Lung (tissue), 16 donors: ENCODE data around the gene SPRYD4. TPM values are rescaled to one million over a fixed set of nuclear protein-coding genes. Genes with fewer than 3 reads are reported as not detected.

Source experiments
- ATAC-seq: fragments of 200-7000 bp; cut with Tn5 transposase; one replicate; pipeline ENCODE4 v1.9.1; 2020; ENCODE audit warnings: moderate number of reproducible peaks; ENCODE audit not compliant: insufficient read depth, low FRiP score
- DNase-seq, 3 donors: peaks; one replicate each; pipeline ENCODE4 v3.0.0-alpha.2; 2013 to 2017
- H3K27ac ChIP-seq, 2 donors: one replicate each; pipeline ENCODE4 v1.5.1; 2013; ENCODE audit warnings: mild to moderate bottlenecking in 2 of 2, moderate library complexity in 2 of 2, control low read depth in 1 of 2, inconsistent platforms in 1 of 2, low read depth in 1 of 2, low read length in 1 of 2
- H3K27me3 ChIP-seq, 3 donors: one replicate each; pipeline ENCODE4 v1.5.1; 2013; ENCODE audit warnings: low read length in 2 of 3; ENCODE audit not compliant: control insufficient read depth in 3 of 3, insufficient read depth in 3 of 3
- H3K36me3 ChIP-seq, 4 donors: one replicate each; pipeline ENCODE4 v1.5.1; 2013; ENCODE audit warnings: low read length in 4 of 4, mild to moderate bottlenecking in 1 of 4, moderate library complexity in 1 of 4; ENCODE audit not compliant: control insufficient read depth in 4 of 4, insufficient read depth in 4 of 4
- H3K4me1 ChIP-seq, 5 donors: one replicate each; pipeline ENCODE4 v1.5.1; 2013; ENCODE audit warnings: low read length in 5 of 5, mild to moderate bottlenecking in 2 of 5, moderate library complexity in 1 of 5; ENCODE audit not compliant: control insufficient read depth in 5 of 5, insufficient read depth in 5 of 5
- H3K4me3 ChIP-seq: one replicate; pipeline ENCODE4 v1.5.1; 2013; ENCODE audit warnings: mild to moderate bottlenecking, control low read depth, moderate library complexity
- H3K9ac ChIP-seq, 2 donors: one replicate each; pipeline ENCODE4 v1.5.1; 2013; ENCODE audit warnings: low read length in 2 of 2, control low read depth in 1 of 2; ENCODE audit not compliant: insufficient read depth in 1 of 2
- H3K9me3 ChIP-seq, 4 donors: one replicate each; pipeline ENCODE4 v1.5.1; 2013; ENCODE audit warnings: low read length in 3 of 4, mild to moderate bottlenecking in 1 of 4, moderate library complexity in 1 of 4; ENCODE audit not compliant: control insufficient read depth in 4 of 4, insufficient read depth in 3 of 4
- CTCF ChIP-seq: IDR thresholded peaks from 2 replicates; pipeline ENCODE4 v1.5.1; 2012; ENCODE audit warnings: mild to moderate bottlenecking; ENCODE audit errors: control extremely low read depth, extremely low read depth
- WGBS, 2 donors: extraction: QIAGEN DNeasy Blood & Tissue Kit; methylation state at CpG; one replicate each; pipeline ENCODE4 v1.1.7; 2013; 5-methylcytosine and 5-hydroxymethylcytosine counted together
- long read RNA-seq, 5 donors: transcript quantifications; one replicate each; lab custom pipeline, GENCODE V29; 2026
- polyA plus RNA-seq, 2 donors: library from polyadenylated mRNA; stranded (reverse); fragments of 200-250 nt; gene quantifications; one replicate each; pipeline ENCODE4 v1.2.1, GENCODE V29; 2013
- total RNA-seq, 2 donors: library from RNA; depleted of rRNA in 1 of 2; stranded (reverse); fragments of >200 nt in 1 of 2; gene quantifications; one replicate each; pipeline ENCODE4 v1.2.1, GENCODE V29; 2014 to 2021
- donor health status: control.
- donor health status: control.
- donor health status: Bipolar disorder and iron deficiency.
- donor health status: healthy.
- donor health status: DM: yes; HTN: yes; CAD: no.

The SPRYD4 gene
- total RNA-seq (1 to 10 TPM; 2.5 to 3.4 TPM), polyA plus RNA-seq (1 to 10 TPM; 2.0 to 2.2 TPM)
- long read RNA-seq, donor 1, full-length matches to known transcripts, result 9 of 9 reads
- long read RNA-seq, donor 1, partial matches to known transcripts, result 0 of 9 reads
- long read RNA-seq, donor 1, other reads (novel, unspliced or antisense), result 0 of 9 reads
- long read RNA-seq, donor 2, full-length matches to known transcripts, result 8 of 8 reads
- long read RNA-seq, donor 2, partial matches to known transcripts, result 0 of 8 reads
- long read RNA-seq, donor 2, other reads (novel, unspliced or antisense), result 0 of 8 reads
- long read RNA-seq, donor 3, full-length matches to known transcripts, result 4 of 4 reads
- long read RNA-seq, donor 3, partial matches to known transcripts, result 0 of 4 reads
- long read RNA-seq, donor 3, other reads (novel, unspliced or antisense), result 0 of 4 reads
- long read RNA-seq, donor 4, full-length matches to known transcripts, result 1 of 1 reads
- long read RNA-seq, donor 4, partial matches to known transcripts, result 0 of 1 reads
- long read RNA-seq, donor 4, other reads (novel, unspliced or antisense), result 0 of 1 reads
- long read RNA-seq, donor 5, full-length matches to known transcripts, result 9 of 9 reads
- long read RNA-seq, donor 5, partial matches to known transcripts, result 0 of 9 reads
- long read RNA-seq, donor 5, other reads (novel, unspliced or antisense), result 0 of 9 reads

- H3K9ac ChIP-seq, result peak within 1 kb of the TSS; percentile 87 to 98
- H3K36me3 ChIP-seq, result peaks cover 0 to 2% (median under 1%) of the 10 kb centered on the region in 4 donors
- 0 to 1% methylated on average over 43 of the region's 43 CpGs for WGBS, 2 donors
- TF ChIP-seq CTCF, result peak; percentile 34
- no peaks in the 10 kb centered on the region for H3K9me3 ChIP-seq
- peaks cover 0 to 13% (median 9%) of the 10 kb centered on the region in 5 donors for H3K4me1 ChIP-seq
- peak; percentile 95 to 97 (median 95) for DNase-seq
- no peaks in the 10 kb centered on the region for H3K27me3 ChIP-seq
- H3K27ac ChIP-seq, result peak within 1 kb of the TSS; percentile 89 to 91
- ATAC-seq, result peak; percentile 96
- peak within 1 kb of the TSS; percentile 82 for H3K4me3 ChIP-seq
These were observed at the start of gene SPRYD4 for GRCh38 chr12:56468216-56469006. SPRYD4 (plus strand) TSS chr12:56468578; CDS start chr12:56468592, 14 bp downstream.

- TF ChIP-seq CTCF, result no peak
- H3K9me3 ChIP-seq, result no peaks in the 10 kb centered on the region
- H3K4me1 ChIP-seq, result no peaks in the 10 kb centered on the region
- no peaks in the 10 kb centered on the region for H3K27me3 ChIP-seq
- H3K9ac ChIP-seq, result no peak overlapping the region
- 56 to 73% methylated on average over 6 of the region's 6 CpGs for WGBS, 2 donors
- no peak overlapping the region for H3K4me3 ChIP-seq
- no peak overlapping the region for H3K27ac ChIP-seq
- no peak for DNase-seq
- peaks cover 3 to 35% (median 20%) of the 10 kb centered on the region in 4 donors for H3K36me3 ChIP-seq
- ATAC-seq, result no peak
These were observed 48.0 kb upstream of the SPRYD4 start for GRCh38 chr12:56420411-56420810.

GRCh38 chr12:56425193-56425592 is 43.2 kb upstream of the SPRYD4 start:
- WGBS, 2 donors, result 61 to 69% methylated on average over 1 of the region's 1 CpG
- no peaks in the 10 kb centered on the region for H3K9me3 ChIP-seq
- no peak for DNase-seq
- no peak overlapping the region for H3K4me3 ChIP-seq
- H3K27ac ChIP-seq, result no peak overlapping the region
- peaks cover 3 to 32% (median 16%) of the 10 kb centered on the region in 4 donors for H3K36me3 ChIP-seq
- H3K4me1 ChIP-seq, result no peaks in the 10 kb centered on the region
- no peaks in the 10 kb centered on the region for H3K27me3 ChIP-seq
- no peak for TF ChIP-seq CTCF
- H3K9ac ChIP-seq, result no peak overlapping the region
- ATAC-seq, result no peak
